Gastroesophageal sphincter (tissue), 3 donors: ENCODE results near the gene RMND1.

Experiments used
- EP300 ChIP-seq: sonication (generic); formaldehyde crosslinking; IDR thresholded peaks from one replicate; pipeline ENCODE4 v1.6.1; 2017; ENCODE audit warnings: antibody characterized with exemption, mild to moderate bottlenecking
- POLR2A ChIP-seq, 2 donors: fragments of 450-650 bp; IDR thresholded peaks; one replicate each; pipeline ENCODE4 v1.6.1; 2017; ENCODE audit warnings: antibody characterized with exemption in 2 of 2, mild to moderate bottlenecking in 2 of 2, moderate library complexity in 1 of 2
- POLR2AphosphoS5 ChIP-seq: sonication (generic); formaldehyde crosslinking; IDR thresholded peaks from one replicate; pipeline ENCODE4 v1.6.1; 2017; ENCODE audit warnings: antibody characterized with exemption
- TF ChIP-seq, protein P1 (sequence below), 4 experiments: fragments of 200-600 bp in 2 of 4; fragments of 450-650 bp in 2 of 4; sonication (generic) in 1 of 4; IDR thresholded peaks; one replicate each; pipeline ENCODE4 v1.5.1; 2017 to 2019; ENCODE audit warnings: antibody characterized with exemption in 4 of 4, mild to moderate bottlenecking in 2 of 4, moderate library complexity in 2 of 4

DNA sequence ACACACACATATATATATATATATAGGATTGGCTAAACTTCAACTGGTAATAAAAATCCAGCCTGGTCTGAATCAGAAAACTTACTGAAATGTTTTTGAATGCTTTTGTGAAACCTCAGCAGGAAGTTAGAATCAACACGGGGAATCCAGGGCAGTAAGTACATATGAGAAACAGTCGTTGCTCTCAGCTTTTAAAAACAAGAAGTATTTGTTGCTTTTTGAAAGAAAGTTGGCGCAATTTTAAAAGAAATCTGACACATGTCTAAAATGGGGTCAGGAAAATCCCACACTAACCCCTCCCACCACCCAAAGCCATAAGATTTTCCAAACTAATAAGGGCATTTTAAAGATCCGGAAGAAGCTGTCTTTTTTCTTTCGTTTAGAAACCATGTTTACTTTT is 30.4 kb upstream of the RMND1 start:
- TF ChIP-seq, protein P1, sequence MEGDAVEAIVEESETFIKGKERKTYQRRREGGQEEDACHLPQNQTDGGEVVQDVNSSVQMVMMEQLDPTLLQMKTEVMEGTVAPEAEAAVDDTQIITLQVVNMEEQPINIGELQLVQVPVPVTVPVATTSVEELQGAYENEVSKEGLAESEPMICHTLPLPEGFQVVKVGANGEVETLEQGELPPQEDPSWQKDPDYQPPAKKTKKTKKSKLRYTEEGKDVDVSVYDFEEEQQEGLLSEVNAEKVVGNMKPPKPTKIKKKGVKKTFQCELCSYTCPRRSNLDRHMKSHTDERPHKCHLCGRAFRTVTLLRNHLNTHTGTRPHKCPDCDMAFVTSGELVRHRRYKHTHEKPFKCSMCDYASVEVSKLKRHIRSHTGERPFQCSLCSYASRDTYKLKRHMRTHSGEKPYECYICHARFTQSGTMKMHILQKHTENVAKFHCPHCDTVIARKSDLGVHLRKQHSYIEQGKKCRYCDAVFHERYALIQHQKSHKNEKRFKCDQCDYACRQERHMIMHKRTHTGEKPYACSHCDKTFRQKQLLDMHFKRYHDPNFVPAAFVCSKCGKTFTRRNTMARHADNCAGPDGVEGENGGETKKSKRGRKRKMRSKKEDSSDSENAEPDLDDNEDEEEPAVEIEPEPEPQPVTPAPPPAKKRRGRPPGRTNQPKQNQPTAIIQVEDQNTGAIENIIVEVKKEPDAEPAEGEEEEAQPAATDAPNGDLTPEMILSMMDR (IDR thresholded peaks at IDR 0.05): no peak
- TF ChIP-seq POLR2A (IDR thresholded peaks at IDR 0.05) (no peak), EP300 (no peak), POLR2AphosphoS5 (no peak)
